COLO668 (cell line): ENCODE measurements around the gene ADAM15.

Source experiments
- DNase-seq: peaks from one replicate; lab custom pipeline; 2025; ENCODE audit not compliant: unreplicated experiment; lab: John Stamatoyannopoulos, UW

Gene ADAM15

DNA sequence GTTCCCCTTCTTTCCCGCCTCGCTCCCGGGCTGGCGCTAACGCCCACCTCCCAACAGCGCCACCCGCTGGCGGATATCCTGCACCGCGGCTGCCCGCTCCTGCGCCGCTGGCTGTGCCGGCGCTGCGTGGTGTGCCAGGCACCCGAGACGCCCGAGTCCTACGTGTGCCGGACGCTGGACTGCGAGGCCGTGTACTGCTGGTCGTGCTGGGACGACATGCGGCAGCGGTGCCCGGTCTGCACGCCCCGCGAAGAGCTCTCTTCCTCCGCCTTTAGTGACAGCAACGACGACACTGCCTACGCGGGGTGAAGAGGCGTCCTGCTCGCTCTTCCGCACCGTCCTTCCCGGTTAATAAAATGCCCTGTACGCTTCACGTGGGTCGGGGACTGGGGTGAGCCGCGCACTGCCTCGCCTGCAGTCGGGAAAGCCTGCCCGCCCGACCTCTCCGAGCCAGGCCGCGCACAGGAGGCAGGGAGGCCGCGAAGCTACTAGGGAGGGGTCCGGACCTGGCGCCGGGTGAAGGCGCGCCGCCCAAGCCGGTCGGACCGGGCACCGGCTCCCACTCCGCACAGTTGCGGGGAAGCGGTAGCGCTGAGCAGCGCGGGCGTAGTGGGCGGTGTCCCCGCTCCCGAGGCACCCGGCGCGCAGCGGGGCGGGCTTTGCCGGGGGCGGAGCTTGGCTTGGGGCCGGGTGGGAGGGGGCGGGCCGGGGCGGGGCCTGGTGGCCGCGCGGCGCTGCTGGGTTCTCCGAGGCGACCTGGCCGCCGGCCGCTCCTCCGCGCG is at the start of gene ADAM15:
ADAM15 (plus strand) TSS at position 757 of the 782 bp plus-strand sequence. CDS start 71 bp downstream, outside the sequence.
- DNase-seq, result peak; percentile 90

DNA sequence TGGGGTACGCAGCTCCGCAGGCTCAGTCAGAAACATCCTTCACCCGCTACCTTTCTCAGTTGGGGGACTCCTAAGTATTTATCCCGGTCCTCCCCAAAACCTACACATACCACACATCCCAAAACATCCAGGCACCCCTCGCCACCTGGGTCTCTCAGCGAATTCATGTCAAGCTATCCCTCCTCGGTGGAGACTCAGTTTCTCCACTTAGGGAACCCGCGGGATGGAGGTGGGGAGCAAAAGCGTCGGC is 49.8 kb upstream of the ADAM15 start:
- no peak for DNase-seq

DNA sequence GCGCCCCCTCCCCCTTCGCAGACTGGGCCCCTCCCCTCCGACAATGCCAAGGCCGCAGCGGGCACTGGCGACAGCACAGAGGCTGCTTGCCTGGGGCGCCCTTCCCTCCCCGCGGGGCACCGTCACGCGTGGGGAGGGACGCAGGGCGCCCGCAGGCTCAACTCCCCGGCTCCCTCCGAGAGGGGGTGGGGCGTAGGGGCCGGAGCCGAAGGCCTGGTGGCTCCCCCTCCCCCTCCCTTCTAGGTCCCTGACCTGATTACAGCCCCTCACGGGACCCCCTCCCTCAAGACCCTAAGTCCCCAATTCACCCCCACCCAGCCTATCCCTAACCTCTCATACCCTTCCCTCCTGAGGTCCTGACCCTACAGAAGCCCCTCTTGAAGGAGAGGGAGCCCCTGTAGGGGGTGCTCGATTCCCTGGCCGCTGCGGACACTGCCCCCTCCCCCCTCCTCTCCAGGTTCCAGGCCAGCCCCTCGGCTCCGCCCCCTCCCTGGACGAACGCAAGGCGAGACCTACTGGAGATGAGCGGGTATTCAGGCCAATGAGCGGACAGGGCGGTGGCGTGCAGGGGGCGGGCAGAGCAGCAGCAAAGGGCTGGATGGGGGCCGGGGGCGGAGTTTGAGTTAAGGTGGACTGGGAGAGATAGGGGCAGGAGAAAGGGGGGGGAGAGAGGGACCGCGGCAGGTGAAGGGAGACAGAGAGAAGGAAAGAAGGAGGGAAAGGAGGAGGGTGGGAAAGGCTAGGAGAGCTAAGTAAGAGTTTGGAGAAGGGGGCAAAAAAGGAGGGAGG is 49.2 kb upstream of the ADAM15 start:
- DNase-seq, result peak; percentile 100

- DNase-seq, result peak; percentile 71
These were observed 48.5 kb upstream of the ADAM15 start, which contains the start of gene ZBTB7B for GRCh38 chr1:155002464-155003226. Gene ZBTB7B (plus strand): TSS chr1:155002802. CDS start chr1:155014661, 11,859 bp downstream.

GRCh38 chr1:155003227-155003765 is 47.8 kb upstream of the ADAM15 start:
- peak; percentile 57 for DNase-seq

GRCh38 chr1:155003766-155004351 is 47.3 kb upstream of the ADAM15 start:
- DNase-seq, result peak; percentile 57

DNA sequence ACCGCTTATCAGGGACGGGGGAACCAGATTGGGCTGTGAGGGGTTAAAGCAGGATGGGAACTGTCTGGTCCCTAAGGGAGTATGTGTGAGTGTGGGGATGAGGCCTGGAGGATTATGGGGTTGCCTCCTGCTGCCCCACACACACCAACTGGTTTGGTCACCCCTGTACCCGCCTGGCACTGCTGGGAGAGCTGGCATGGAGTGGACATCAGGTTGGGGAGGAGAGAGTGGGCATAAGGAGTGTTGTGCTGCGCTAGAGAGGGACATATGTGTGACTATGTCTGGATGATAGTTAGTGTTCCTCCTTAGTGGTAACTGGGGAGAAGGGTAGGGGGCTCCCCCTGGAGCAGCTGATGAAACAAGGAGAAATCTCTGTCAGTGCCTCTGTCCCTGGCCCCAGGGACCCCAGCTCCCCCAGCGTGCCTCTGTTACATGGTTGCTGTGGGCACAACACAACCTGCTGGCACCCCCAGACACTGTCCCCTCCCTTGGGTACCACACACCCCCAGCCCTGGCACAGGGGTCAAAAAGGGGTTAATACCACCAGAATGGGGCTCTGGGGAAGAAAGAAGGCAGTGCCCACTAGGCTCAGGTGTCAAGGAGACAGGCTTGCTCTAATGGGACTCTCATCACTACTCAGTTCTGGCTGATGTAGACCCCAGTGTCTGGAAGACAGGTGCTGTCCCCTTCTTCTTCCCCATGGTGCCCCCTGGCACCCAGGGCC is 46.6 kb upstream of the ADAM15 start:
- no peak for DNase-seq

DNA sequence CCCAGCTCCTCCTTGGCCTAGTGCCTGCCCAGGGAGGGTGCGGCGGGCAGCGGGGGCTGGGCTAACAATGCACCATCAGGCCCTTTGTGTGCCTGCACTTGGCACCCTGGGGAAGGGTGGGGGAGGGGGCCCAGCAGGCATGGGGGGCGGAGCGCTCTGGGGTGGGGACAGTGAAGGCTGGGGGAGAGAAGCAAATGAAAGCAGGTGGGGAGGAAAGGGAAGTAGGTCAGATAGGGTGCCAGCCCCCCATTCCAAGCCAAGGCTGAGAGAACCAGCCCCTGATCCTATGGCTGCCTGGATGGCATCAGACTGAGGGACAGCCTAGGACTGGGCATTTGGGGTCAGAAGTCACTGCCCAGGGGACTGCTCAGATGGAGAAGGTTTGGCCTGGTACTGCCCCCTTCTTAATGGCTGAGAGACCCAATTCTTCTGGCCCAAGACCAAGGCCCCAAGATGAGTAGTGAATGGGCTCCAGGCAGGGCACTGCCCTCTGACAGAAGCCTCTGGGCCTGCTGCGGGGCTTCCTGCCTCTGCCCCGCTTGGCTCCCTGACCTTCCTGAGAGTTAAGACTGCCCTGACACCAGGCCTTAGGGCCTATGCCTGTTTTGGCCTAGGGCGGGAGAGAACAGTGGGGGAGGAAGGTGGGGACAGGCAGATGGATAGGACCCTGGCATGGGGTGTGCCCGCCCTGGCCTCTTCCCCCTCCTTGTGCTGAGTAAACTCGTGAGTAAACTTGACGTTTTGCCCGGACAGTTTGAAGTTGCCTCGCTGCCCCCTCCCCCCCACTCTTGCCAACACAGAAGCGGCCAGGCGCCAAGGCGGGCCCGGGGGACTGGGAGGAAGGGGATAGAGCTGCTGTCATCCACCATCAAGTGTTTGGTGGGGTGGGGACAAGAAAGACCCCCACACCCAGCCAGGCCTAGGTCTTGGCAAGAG is 45.8 kb upstream of the ADAM15 start:
- peak; percentile 32 for DNase-seq

- no peak for DNase-seq
These were observed 44.5 kb upstream of the ADAM15 start for GRCh38 chr1:155006601-155007101.

DNA sequence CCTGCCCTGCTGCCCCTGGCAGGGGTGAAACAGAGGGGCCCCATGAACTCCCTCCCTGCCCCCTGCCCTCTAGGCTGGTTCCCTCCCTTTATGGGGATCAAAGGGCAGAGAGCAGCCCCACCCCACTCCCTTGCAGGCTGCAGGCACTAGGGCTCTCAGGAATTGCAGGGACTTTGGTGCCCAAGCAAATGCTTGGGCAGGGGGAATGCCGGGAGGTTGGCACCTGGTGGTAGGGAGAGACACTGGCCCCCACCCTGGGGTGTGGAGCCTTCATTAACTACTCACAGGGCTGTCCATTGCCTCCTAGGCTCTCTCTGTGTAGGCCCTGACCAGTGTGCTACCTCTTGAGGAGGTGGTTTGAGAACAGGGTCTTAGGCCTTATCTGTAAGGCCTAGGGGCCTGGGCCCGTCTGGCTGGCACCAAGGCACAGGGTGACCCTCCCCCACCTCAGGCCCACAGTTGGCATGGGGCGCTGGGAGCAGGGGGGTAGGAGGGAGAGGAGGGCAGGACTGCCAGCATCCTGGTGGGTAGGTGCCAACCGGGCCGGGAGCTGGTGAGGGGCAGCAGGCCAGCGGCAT is 43.8 kb upstream of the ADAM15 start:
- DNase-seq, result no peak

- no peak for DNase-seq
These were observed 42.8 kb upstream of the ADAM15 start for GRCh38 chr1:155008015-155008941.

- no peak for DNase-seq
These were observed 41.9 kb upstream of the ADAM15 start for GRCh38 chr1:155009221-155009711.

DNA sequence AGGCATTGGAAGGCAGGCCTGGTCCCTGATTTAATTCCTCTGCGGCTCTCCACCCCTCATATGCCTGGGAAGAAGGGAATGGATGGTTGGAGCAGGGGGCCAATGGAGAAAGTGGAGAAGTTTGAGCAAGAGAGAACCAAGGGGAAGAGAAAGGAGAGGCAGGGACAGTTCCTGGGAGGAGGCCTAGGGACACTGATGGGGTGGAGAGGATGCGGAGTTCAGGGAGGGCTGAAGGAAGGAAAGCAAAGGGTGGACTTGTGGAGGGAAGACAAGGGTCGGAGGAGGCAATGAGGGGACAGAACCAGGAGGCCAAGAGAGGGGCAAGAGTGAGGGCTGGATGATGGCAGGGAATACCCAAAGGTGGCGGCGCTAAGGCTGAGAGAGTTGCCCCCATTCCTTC is 41.4 kb upstream of the ADAM15 start:
- no peak for DNase-seq

DNA sequence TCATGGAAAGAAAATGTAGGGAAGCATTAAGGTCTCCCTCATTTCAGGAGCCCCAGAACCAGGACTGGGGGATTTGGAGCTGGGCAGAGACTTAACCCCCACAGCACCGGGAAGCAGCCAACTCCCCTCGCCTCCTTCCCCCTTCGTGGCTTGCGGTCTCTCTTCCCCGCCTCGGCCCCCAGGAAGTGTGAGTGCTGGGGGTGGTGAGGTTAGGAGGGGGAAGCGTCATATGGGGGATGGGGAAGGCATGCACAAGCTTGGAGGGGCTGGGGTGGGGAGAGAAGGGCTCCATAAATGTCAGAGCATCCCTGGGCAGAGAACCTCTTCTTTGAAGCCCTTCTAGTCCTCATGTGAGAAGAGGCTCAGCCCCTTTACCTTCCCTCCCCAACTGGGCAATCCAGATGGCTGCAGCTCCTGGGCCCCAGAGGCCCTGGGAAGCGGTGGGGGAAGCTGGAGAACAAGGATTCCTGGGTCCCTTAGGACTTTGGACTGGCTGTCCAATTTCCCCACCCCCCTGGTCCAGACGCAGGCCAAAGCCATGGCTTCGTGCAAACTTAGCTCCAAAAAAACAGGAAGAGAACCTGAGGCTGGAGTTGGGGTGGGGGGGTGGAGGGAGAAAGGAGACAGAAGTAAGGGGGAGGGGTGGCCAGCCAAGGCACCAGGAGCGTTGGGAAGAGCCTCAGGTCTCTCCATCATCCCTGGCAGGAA is 40.8 kb upstream of the ADAM15 start:
- no peak for DNase-seq

DNA sequence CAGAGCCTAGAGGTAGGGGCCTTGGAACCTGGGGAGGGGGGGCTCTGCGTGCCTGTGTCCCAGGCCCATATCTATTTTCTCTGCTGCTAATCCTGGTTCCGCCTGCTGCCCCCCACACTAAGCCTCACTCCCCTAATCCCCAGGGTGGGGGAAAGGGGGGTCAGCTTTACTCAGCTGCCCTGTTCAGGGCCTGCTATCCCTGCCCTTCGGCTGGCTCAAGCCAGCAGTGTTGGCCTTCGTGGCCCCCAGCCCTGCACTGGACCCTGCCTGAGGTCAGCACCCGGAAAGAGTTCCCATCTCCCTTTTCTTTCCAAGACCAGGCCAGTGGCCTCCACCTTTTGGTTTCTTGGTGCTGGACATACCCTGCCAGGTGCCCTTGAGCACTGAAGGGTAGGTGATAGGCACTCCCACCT is 40.1 kb upstream of the ADAM15 start:
- no peak for DNase-seq

DNA sequence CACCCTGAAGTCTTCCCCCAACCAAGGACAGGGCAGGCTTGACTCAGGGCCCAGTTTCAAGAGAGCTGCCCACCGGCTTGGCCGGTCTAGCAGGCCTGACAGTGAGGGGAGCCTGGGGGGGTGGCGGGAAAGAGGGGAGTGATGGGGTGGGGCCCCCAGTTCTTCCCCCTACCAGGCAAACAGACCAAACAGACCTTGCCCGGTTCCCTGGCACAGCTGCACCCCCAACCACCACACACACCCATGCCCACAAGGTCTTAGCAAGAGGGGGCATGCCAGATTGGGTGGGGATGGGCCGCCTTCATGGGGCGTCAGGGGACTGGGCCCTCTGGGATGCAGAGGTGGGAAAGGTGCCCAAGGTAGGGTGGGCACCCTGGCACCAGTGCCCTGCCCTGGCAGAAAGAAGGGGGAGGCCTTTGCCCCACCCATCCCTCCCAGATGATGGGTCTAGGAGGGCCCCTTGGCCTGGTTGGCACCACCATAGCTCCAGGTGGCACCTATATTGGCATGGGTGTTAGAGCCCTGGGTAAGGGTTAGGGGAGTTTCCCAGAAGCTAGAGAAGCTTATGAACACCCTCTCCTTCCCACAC is 39.6 kb upstream of the ADAM15 start:
- no peak for DNase-seq
